Subcutaneous adipose tissue (tissue), 4 donors: Measurements from ENCODE around the gene ERMAP. TPM values are rescaled to one million over a fixed set of nuclear protein-coding genes. Genes with fewer than 3 reads are reported as not detected.

Experiments used
- CTCF ChIP-seq: fragments of 450-650 bp; IDR thresholded peaks from one replicate; pipeline ENCODE4 v1.5.1; 2016; ENCODE audit warnings: low read depth, mild to moderate bottlenecking, control low read depth, antibody characterized with exemption, moderate library complexity
- total RNA-seq, 4 donors: library from RNA; depleted of rRNA; stranded (reverse); fragments of >200 nt; gene quantifications; one replicate each; pipeline ENCODE4 v1.1.0, GENCODE V29; 2016

ERMAP gene
- total RNA-seq, 4 donors from 2014 or later = 17.3 to 20.0 (median 19.8) TPM

DNA sequence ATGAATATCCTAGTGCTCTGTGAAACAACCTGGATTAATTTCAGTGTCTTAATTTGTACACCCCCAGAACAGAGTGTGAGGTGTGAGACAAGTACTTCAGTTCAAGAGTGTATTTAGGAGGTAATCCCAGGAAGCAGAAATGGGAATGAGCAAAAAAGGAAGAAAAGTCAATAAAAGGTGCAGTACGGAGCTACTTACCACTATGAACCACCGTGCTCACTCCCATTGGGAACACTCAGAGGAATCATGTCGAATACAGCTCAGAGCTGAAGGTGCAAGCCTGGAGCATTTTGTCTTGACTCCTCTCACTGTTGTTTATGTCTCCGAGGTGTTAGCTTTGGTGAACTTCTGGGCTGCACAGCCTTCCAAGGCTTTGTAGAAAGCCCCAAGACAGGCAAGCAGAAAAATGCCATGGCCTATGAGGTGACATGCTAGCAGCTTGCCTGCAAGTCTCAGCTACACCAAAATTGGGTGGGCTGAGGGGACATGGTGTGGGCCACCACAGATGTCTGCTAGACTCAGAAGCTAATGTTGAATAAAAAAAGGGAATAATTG, 7.6 kb downstream of the ERMAP start:
- TF ChIP-seq CTCF = no peak

DNA sequence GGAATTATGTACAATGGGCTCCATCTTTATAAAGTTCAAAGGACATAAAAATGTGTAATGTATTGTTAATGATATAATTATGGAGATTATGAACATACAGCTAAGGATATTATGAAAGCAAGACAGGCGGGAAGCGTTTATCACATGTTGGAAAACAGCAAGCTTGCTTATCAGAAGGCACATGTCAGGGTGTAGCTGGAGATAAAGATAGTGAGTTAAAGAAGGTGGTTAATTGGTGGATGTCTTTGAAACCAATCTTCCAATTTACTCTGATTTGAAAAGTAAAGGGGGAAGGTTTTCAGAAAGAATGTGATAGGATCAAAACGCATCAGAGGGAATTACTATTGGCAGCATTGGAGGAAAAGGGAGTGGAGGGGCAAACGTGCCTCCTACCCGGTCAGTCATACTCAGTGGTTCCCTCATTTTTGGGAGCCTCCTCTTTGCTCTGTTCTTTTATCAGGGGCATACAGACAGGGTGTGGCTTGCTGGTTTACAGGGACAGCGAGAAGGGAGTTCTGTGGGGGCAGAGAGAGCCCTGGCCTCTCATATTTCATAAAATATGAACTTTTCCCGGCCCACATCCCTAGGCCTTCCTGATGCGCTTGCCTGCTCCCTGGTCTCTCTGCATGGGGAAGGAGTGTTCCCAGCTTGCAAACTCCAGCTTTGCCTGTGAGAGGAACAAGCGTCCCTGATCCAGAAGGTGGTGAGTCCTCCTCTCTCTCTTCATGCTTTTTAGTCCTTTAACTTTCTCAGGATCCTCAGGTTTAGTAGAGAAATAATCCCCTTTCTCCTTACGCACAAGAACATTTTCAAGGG, 8.3 kb downstream of the ERMAP start:
- no peak for TF ChIP-seq CTCF

DNA sequence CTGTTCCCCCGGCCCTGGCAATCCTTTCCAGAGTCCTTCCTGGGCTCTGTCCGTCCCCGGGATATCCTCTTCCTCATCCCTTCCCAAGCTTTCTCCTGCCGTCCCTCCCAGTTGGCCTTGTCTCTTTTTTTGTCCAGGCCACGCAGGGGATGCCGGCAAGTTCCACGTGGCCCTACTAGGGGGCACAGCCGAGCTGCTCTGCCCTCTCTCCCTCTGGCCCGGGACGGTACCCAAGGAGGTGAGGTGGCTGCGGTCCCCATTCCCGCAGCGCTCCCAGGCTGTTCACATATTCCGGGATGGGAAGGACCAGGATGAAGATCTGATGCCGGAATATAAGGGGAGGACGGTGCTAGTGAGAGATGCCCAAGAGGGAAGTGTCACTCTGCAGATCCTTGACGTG, 13.7 kb downstream of the ERMAP start:
- TF ChIP-seq CTCF = no peak

DNA sequence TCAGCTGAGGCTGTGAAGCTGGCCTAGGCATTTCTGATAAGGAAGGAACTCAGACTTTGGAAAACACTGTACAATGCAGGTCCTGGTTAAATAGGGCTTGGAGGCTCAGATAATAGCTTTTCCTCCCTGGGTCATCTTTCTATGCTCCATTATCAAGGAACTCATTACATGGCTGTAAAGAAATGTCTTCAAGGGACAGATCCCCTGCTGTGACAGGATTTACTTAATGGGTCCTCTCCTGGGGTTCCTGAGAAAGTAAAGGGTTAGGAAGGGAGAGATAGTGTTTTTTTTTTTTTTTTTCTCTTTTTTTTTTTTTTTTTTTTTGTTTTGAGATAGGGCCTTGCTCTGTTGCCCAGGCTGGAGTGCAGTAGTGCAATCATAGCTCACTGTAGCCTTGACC, 14.4 kb downstream of the ERMAP start:
- TF ChIP-seq CTCF = no peak

DNA sequence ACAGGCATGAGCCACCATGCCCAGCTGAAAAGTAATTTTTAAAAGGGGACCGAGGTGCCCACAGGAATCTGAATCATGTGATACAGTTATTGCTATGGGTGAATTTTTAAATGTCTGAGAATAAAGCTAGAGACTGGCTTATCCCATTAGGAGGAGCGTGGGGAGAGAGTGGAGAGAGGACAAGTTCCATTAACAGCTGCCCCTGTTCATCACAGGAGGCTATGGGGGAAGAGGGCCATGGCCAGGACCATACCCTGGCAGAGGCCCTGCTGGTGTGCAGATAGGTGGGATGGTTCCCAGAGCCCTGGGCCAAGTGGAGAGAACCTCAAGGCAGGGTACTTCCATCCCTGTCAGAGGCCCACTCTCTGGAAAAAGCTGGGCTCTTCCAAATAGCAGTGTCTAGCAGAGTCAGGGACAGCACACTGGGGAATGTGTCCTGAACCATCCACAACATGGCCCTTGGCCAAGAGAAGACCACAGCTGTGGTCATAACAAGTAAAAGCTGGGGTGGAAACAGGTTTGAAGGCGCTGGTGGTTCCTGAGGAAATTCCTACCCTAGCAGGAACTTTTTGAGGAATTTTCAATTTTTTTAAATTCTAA, 15.8 kb downstream of the ERMAP start:
- no peak for TF ChIP-seq CTCF

DNA sequence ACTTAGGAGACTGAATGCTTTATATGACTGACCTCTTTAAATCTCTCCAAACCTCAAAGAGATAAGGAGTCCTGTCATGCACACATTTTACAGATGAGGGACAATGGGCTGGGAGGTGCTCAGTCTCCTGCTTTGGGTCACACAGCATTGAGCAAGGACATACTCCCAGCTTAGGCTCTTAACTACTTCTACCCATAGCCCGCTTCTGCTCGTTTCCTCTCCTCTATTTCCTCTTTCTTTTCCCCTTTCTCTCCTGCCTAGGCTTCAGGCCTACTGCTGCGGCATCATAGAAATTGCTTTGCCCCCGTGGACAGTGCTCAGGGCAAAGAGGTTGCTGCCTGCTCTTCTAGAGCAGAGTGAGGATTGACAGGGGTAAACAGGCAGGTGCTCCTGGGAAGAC, 17.1 kb downstream of the ERMAP start:
- TF ChIP-seq CTCF = no peak

- no peak for TF ChIP-seq CTCF
Measured at GRCh38 chr1:42834803-42835202, 17.9 kb downstream of the ERMAP start.
